ENCODE results near the gene DIRAS1. TPM values are rescaled to one million over a fixed set of nuclear protein-coding genes. Genes with fewer than 3 reads are reported as not detected.

DIRAS1 gene
- total and polyA plus RNA-seq, 12 donors: 0.09 to 4.8 (median 1.8) TPM

DNA sequence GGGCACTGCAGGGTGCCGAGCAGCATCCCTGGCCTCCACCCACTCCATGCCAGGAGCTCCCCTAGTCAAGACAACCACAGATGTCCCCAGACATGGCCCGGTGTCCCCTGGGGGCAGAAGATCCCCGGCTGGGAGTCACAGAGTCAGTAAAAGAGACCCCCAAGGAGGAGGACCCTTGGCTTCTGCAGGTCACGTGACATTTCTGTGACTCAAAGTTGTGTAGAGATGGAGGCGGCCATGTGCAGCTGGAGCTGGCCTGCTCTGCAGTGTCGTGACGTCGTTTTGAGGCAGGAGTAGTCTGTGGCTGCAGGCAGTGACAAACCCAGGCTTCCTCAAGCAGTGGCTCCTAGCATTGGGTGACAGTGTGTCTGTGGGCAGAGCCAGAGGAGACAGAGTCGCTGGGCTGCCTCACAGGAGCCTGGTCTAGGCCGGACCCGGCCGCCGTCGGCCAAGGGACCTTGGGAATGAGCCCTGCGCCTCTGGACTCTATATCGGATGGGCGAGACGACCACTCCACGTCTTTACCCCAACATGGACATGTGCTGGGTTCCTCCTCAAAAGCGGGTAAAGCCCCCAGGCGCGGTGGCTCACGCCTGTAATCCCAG lies 7.7 kb upstream of the DIRAS1 start:
- no peak for TF ChIP-seq POLR2A (IDR thresholded peaks at IDR 0.05)
- TF ChIP-seq, protein P1, sequence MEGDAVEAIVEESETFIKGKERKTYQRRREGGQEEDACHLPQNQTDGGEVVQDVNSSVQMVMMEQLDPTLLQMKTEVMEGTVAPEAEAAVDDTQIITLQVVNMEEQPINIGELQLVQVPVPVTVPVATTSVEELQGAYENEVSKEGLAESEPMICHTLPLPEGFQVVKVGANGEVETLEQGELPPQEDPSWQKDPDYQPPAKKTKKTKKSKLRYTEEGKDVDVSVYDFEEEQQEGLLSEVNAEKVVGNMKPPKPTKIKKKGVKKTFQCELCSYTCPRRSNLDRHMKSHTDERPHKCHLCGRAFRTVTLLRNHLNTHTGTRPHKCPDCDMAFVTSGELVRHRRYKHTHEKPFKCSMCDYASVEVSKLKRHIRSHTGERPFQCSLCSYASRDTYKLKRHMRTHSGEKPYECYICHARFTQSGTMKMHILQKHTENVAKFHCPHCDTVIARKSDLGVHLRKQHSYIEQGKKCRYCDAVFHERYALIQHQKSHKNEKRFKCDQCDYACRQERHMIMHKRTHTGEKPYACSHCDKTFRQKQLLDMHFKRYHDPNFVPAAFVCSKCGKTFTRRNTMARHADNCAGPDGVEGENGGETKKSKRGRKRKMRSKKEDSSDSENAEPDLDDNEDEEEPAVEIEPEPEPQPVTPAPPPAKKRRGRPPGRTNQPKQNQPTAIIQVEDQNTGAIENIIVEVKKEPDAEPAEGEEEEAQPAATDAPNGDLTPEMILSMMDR (IDR thresholded peaks at IDR 0.05): no peak
- intact Hi-C loops (cut with DNase I): no loop called here
- WGBS, 4 donors: 81 to 94% (median 84%) methylated on average over 10 to 23 of the region's 23 CpGs
- Histone ChIP-seq H3K9me3 (replicated peaks in 1 of 3) (no peaks in the 10 kb centered on the region), H3K4me3 (no peak overlapping the region), H3K4me1 (replicated peaks in 1 of 2) (no peaks in the 10 kb centered on the region), H3K36me3 (replicated peaks in 1 of 2) (peaks cover 0 to 7% of the 10 kb centered on the region in 2 donors), H3K27me3 (peaks cover 5% of the 10 kb centered on the region), H3K27ac (no peak overlapping the region)
- no peak for DNase-seq

DNA sequence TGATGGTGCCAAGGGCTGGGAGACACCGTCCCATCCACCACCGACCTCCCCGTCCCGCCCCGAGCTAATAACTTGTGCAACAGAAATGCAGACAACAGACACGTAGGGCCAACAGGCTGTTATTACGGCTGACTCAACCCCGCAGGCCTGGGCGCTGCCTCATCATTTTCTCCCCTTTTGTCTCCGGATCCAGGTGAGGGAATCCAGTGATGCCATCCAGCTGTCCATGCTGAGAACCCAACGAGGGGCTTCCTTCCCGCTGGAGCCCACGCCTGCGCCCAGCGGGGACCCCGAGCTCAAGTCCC lies 6.4 kb upstream of the DIRAS1 start:
- Histone ChIP-seq H3K27ac (no peak overlapping the region), H3K27me3 (peaks cover 5% of the 10 kb centered on the region), H3K9me3 (replicated peaks in 1 of 3) (no peaks in the 10 kb centered on the region), H3K4me1 (replicated peaks in 1 of 2) (peaks cover 12% of the 10 kb centered on the region in 2 donors), H3K4me3 (no peak overlapping the region), H3K36me3 (replicated peaks in 1 of 2) (no peaks in the 10 kb centered on the region)
- WGBS, 4 donors: 60 to 70% (median 66%) methylated on average over 2 to 16 of the region's 16 CpGs
- intact Hi-C loops (cut with DNase I): no loop called here
- no peak for DNase-seq
- TF ChIP-seq POLR2A (IDR thresholded peaks at IDR 0.05): no peak

DNA sequence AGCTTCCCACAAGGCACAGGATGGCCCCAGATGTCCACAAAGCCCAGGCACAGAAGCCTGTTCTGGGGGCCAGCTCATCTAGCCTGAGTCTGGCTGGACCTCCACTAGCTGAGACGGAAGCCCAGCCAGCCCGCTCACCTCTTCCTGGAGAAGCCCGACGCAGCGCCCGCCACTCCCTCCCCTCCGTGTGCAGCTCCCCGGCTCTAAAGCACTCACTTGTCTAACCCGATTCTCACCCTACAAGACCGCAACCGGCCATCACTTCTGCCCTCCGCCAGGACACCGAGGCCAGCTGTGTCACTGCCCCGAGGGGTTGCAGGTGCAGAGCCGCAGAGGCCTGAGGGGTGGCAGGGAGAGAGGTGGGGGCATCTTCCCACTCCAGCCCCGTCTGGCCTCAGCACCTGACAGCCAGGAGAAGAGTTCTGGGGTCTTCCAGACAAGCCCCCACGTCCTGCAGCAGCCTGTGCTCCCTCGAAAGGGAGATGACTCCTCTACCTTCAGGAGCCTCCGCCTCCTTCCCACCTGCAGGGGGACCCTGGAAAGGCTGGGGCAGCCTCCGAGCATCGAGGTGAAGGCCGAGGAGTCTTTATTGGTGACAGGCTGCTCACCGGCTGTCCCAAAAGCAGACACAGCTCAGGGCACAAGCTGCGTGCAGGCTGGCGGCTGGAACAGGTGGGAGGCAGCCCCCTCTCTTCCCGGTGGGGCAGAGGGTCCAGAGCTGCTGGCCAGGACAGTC lies 5.9 kb upstream of the DIRAS1 start:
- Histone ChIP-seq H3K36me3 (replicated peaks in 1 of 2) (no peaks in the 10 kb centered on the region), H3K4me3 (no peak overlapping the region), H3K4me1 (replicated peaks in 1 of 2) (peaks cover 12 to 13% of the 10 kb centered on the region in 2 donors), H3K9me3 (replicated peaks in 1 of 3) (no peaks in the 10 kb centered on the region), H3K27me3 (peaks cover 5% of the 10 kb centered on the region), H3K27ac (no peak overlapping the region)
- intact Hi-C loops (cut with DNase I): no loop called here
- WGBS, 4 donors: 26 to 31% (median 27%) methylated on average over 5 to 26 of the region's 26 CpGs
- no peak for TF ChIP-seq POLR2A (IDR thresholded peaks at IDR 0.05)
- TF ChIP-seq, protein P1 (IDR thresholded peaks at IDR 0.05): no peak
- no peak for DNase-seq

DNA sequence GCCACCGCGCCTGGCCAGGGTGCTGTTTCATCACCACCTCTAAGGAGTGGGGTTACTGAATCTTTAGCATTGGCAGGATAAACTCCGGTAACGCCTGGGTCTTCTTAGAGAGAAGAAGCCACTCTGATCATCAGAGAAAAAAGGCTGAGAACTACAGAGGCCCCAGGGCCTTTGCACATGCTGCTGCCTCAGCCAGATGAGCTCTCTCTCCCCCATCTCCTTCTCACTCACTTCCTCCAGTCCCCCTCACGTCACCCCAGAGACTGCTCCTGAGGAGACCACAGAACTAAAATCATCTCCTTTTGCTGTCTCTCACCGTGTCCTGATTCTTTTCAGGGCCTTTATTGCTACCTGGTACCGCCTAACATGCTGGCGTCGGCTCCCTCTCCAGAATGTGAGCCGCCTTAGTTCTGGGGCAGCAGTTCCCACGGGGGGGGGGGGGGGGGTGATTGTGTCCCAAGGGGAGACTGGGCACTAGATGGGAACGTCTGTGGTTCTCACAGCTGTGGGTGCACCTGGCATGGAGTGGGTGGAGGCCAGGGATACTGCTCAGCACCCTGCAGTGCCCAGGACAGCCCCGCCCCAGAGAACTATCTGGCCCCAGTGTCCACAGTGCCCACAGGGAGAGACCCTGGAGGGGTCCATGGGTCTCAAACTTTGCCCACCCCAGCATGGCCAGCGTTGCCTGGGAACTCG lies 5.1 kb upstream of the DIRAS1 start:
- no peak for DNase-seq
- no peak overlapping the region for H3K27ac ChIP-seq
- no peak overlapping the region for H3K4me3 ChIP-seq
- H3K36me3 ChIP-seq (replicated peaks in 1 of 2): no peaks in the 10 kb centered on the region
- TF ChIP-seq, protein P1 (IDR thresholded peaks at IDR 0.05): no peak
- no peak for TF ChIP-seq POLR2A (IDR thresholded peaks at IDR 0.05)
- peaks cover 12 to 13% of the 10 kb centered on the region in 2 donors for H3K4me1 ChIP-seq (replicated peaks in 1 of 2)
- WGBS, 4 donors: 73 to 93% (median 78%) methylated on average over 7 to 15 of the region's 15 CpGs
- H3K9me3 ChIP-seq (replicated peaks in 1 of 3): no peaks in the 10 kb centered on the region
- intact Hi-C loops (cut with DNase I): no loop called here
- H3K27me3 ChIP-seq: peaks cover 5% of the 10 kb centered on the region
